ENCODE results near the gene TPD52L1.

TPD52L1 gene

GRCh38 chr6:125312950-125313349, 159.4 kb downstream of the TPD52L1 start:
- no peak for DNase-seq

Measured in activated CD8-positive, alpha-beta memory T cell treated with anti-CD3 and anti-CD28 coated beads, Interleukin-2, amount 50 U/mL, for 4 hours (primary cell).